HG03521 (cell line): ENCODE measurements around the gene CPEB2.

Source experiments
- ATAC-seq: cut with Tn5 transposase; IDR thresholded peaks from one replicate; pipeline ENCODE4 v1.9.1; 2021; ENCODE audit warnings: mild to moderate bottlenecking, moderate library complexity; ENCODE audit not compliant: unreplicated experiment

CPEB2 gene

DNA sequence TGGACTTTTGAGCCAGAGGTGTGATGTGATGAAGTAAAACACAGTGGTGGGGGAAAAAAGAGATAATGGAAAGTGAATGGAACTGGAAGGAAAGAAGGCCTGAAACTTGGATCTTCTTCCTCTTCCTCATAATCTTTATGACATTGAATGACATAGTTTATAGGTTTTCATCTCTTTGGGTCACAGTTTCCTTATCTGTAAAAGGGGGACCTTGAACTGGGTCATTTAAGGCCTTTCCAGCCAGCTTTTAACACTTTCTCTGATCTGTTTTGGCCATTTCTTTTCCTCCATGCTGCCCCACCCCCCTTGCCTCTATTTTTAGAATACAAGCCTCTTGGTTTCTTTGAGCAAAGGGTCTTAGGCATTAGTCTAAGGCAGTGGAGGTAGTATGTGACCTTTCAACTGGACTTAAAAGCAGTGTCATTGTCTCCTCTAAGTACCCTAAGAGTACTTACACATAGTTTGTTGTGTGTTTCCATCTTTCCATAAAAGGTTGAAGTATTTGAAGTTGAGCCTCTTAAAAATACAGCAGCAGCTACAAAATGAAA lies 7.8 kb downstream of the CPEB2 start:
- ATAC-seq, result no peak

DNA sequence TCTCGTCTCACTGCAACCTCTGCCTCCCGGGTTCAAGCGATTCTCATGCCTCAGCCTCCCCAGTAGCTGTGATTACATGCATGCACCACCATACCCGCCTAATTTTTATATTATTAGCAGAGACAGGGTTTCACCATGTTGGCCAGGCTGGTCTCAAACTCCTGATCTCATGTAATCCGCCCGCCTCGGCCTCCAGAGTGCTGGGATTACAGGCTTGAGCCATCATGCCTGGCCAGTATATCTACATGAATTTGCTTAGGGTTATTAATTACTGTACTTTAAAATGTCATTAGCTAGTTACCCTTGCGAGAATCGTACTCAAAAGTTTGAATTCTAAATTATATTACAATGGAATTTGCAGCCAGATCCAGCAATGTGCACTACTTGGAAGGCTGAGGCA lies 8.9 kb downstream of the CPEB2 start:
- ATAC-seq, result no peak

GRCh38 chr4:15012017-15012788 lies 9.9 kb downstream of the CPEB2 start:
- no peak for ATAC-seq

GRCh38 chr4:15013585-15013984 lies 11.3 kb downstream of the CPEB2 start:
- no peak for ATAC-seq

GRCh38 chr4:15015170-15015569 lies 12.9 kb downstream of the CPEB2 start:
- no peak for ATAC-seq

- ATAC-seq, result no peak
Measured at GRCh38 chr4:15018361-15018760, 16.1 kb downstream of the CPEB2 start.

DNA sequence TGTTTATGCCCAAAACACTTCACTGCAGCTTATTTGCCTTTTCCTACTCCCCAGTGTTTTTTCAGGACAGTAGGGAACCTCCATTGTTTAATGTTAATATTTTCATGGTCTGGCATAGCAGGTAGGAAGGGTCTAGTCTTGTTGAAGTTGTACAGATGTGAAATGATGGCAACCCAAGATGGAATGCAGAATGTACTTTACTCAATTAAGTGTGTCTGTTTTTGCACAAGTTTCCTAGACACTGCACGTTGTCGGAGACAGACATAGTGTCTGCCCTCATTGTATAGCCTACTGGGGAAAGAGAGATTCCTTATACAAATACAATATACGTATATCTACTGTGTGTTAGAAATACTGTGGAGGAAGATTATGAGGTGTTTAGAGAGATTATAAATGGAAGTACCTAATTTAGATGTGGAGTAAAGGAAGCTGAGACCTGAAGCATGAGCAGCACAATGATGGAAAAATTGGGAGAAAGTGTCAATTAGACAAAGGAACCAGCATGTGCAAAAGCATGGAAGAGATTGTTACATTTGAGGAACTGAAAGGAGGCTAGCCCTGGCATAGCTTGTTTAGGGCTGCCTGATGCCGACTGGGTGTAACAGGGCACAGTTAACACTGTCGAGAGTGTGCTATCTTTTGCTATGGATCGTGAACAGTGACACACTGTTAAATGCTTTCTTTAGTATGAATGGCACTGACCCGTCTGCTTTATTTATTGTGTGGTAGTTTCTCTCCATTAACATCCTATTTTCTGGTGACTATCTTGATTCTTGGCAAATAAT lies 18.4 kb downstream of the CPEB2 start:
- ATAC-seq, result no peak

- ATAC-seq, result no peak
Measured at GRCh38 chr4:15021311-15021710, 19.0 kb downstream of the CPEB2 start.

- ATAC-seq, result no peak
Measured at GRCh38 chr4:15021946-15022345, 19.7 kb downstream of the CPEB2 start.

DNA sequence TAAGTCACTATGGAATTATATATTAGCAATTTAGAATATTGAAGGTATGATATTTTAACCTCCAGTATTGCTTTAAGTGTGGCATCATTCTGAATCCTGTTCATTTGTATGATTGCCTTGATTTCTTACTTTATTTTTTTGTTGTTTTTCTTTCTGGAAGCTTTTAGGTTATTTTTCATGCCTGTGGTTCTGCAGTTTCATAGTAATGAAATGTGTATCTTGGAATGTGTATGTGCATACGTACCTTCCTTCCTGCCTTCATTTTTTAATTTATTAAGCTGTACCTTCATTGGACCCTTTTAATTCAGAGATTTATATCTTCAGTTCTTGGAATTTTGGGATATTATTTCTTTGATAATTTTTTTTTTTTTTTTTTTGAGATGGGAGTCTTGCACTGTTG lies 22.1 kb downstream of the CPEB2 start:
- ATAC-seq, result no peak

DNA sequence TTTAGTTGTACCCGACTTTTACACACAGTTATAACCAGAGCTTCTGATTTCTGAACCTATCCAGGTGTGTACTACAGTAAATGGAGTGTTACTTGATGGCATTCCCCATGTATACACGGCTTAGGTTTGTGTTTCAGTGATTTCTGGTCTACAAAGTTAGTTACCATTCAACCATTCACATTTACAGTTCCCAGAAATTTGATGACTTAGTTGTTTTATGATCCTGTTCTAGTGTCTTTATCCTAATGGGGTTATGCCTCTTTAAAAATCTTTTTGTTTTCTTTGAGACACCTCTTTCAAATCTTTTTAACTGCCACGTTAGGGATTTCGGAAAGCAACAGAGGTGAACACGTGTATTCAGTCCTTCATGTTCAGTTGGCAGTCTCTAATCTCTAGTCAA lies 23.4 kb downstream of the CPEB2 start:
- ATAC-seq, result no peak

DNA sequence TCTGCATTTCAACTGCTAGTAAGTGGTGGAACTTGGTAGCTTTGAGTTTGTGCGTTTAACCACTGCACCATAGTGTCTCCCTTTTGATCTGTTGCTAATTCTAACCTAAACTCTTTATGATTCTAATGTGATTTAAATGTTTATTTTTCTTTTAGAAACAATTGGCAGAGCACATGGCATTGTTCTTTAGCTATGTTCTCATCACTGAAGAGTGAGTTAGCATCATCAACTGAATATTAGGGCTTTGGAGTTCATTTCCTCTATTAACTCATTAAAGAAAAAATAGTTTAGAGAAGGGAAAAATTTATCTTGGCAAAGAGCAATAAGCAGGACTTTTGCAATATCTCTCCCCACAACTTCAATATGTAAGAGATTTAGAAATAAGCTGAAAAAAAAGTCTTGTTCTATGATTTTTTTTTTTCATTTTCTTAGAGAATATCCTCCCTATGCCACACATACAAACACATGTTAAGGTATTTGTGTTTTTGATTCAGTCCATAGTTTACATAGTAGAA lies 25.7 kb downstream of the CPEB2 start:
- ATAC-seq, result no peak

DNA sequence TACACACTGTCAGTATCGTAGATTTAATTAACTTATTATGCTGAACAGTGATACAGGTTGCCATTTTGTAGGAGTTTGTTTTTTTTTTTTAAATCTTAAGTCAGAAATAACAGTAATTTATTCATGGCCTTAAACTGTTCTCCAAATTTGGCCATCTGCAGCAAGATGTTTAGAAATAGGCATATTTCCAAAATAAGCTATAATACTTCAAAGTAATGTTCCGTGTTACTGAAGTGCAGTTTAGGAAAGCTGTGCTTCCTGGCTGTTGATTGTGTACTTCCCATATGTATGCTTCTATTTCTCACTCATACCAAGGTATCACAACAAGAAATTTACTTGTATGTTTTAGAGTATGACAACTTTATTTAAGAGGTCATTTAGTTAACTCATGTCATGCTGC lies 28.9 kb downstream of the CPEB2 start:
- ATAC-seq, result no peak

GRCh38 chr4:15031993-15032675 lies 29.9 kb downstream of the CPEB2 start:
- ATAC-seq, result no peak

- ATAC-seq, result no peak
Measured at GRCh38 chr4:15034071-15034764, 31.9 kb downstream of the CPEB2 start.

DNA sequence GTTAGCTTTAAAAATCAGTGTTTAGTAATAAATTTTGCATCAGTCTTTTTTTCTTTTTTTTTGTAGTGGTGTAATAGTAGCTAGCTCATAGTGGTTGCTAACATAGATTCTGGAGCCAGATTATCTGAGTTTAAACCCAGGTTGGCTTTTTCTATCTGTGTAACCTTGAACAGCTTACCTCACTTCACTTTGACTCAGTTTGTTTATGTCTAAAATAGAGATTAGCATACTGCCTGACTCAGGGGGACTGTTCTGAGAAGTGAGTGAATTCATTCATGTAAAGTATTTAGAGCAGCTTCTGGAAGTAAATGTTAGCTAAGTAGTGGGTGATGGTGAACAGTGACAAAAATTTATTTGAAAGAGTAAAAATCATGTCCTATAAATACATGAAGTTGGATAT lies 32.9 kb downstream of the CPEB2 start:
- ATAC-seq, result no peak

DNA sequence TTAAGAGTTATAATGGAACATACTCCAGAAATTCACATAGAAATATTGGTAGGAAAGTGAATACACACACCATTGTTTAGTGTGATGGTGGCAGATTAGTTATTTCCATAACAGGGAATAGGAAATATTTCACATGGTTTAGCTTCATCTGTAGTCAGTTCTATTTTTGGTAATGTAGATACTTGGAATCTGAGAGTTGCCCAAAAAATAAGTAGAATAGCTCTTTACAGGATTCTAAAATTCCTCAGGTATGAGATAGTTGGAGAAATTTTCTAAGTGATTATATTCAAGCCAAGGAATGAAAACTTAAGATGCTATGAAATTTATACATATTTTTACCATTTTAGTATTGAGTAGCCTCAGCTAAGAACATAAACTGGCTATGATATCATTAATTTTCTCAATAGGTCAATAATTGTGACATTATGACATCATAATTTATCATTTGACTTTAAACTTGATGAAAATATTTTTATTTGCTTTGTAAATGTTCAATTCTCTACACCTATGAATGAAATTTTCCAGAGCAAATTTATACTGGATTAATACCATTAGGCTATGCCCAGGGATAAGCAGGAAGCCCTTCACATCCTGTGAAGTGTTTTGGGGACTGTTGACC lies 35.8 kb downstream of the CPEB2 start:
- ATAC-seq, result no peak

DNA sequence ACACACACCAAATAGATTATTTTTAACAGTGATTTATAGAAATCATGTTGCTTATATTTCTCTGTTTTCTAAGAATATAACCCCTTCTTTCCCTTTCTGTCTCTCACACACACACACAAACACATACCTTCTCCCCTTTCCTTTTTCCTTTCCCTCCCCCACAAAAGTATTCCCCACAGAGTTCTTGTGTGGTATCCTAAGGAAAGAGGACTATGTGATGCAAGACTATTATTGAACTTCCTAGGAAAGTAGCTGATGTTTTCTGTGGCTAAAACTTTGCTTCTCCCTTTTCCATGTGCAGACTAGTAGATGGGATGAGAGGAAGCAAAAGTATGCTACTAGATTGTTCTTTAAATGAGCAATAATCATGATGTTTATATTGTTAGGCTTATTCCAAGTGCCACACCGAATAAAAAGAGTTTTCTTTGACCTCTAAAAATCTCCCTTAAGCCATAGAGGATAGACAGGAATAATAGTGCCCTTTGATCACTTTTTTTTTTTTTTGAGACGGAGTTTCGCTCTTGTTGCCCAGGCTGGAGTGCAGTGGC lies 38.7 kb downstream of the CPEB2 start:
- no peak for ATAC-seq

DNA sequence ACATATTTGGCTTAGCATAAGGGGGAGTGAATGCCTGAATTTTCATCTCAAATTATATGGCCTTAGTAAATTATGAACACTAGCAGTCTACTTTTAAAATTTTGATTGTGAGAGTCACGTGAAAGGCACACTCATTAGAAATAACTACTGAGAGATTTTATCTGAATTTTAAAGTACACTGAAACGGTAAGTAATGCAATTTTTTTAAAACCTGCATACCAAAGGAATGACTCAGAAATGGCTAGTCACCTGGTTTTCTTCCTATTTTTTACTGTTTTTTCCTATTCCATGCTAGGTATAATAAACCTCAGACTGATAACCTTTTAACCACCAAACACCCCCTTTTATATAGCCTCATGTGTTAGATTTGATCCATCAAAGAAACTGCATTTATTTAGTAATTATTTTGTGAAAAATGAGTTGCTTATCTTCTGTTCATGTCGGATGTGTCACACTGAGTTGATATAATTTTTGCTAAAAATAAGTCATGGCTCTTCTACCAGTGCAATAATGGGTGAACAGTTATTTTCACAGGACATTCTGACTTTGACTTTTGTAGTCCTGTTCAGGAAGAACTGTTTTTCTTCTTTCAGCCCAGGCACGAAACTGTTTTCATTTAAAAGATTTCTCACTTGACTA lies 40.4 kb downstream of the CPEB2 start:
- ATAC-seq, result no peak

GRCh38 chr4:15043226-15043625 lies 40.9 kb downstream of the CPEB2 start:
- no peak for ATAC-seq
